Islet precursor cell (in vitro differentiated cells): Measurements from ENCODE around the gene ZHX3.
A peak's percentile ranks its signal among the peaks of the same experiment; 100 is the strongest.

ENCODE experiments used
- DNase-seq: peaks from one replicate; pipeline ENCODE4 v3.0.0-alpha.2; 2018

ZHX3 gene

DNA sequence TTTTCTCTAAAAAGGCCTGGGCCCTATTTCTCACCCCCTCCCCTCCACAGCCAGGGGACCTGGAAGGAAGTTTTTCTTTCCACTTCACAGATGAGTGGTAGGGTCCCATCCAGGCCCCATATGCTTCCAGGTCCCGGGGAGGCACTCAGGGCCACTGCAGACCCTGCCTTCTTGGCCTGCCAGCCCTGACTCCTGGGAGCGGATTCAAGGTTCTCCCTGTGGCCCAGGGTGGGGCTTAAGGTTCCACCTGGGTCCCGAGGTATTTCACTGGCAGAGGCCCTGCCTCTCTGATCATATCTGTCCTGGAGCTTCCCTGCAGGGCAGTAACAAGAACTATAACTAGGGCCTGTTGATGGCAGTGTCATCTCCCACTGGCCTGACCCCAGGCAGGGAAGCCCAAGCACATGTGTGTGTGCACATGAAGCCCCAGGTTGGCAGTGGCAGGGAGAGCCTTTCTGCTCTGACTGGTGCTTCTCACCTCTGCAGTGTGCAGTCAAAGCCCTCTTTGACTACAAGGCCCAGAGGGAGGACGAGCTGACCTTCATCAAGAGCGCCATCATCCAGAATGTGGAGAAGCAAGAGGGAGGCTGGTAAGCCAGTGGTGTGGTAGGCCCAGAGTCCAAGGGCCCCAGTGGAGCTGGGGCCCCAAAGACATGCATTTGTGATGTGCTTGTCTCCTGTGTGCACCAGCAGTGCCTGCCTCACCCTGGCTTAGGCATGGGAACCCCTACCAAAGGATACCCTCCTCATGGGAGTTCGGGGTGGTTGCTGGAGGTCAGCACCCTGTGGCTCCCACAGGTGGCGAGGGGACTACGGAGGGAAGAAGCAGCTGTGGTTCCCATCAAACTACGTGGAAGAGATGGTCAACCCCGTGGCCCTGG, 149.0 kb downstream of the ZHX3 start:
- DNase-seq, result no peak

DNA sequence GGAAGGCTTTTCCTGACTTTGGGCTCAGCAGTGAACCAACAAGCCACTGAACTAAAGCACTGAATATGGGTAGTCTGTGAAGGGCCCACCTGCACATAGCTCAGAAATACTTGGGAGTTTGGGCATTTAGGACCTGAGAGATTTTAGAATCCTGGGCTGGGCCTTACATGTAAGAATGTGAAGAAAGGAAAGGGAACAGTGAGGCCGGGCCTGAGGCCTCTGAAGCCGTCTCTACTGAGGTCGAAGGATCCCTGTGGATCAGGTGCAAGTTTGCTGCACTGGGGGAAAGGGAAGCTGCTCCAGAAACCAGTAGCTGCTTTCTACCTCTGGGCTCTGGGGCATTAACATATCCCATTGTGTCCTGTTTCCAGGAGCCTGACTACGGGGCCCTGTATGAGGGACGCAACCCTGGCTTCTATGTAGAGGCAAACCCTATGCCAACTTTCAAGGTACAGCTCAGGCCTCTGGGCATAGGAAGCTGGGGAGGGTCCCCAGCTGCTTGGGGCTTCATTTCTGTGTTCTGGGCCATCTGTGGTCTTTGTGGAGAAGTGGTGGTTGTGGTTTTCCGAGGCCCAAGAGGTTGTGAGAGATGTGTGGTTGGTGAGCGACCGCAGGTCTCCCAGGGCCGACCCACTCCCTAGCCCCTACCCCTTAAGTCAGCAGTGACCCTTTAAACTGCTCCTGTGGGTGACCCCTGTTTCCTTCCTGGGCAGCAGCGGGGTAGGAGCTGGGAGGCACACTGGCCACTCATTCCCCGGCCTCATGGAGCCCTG, 149.9 kb downstream of the ZHX3 start:
- no peak for DNase-seq

DNA sequence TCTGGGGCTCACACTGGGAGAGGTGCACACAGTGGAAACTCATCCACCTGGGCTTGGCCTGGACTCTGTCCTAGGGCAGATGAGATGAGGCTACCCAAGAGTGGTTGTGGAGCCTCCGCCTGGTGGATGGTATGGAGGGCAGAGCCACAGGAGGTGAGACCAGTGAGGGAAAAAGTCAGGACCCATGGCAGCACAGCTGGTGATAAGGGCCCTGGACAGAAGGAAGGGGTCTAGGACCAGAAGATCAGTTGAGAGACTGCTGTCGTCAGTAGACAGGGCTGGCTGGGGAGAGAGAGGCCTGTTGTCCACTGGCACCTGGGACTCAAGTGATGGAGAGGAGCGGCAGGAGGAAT, 150.4 kb downstream of the ZHX3 start:
- DNase-seq, result no peak

DNA sequence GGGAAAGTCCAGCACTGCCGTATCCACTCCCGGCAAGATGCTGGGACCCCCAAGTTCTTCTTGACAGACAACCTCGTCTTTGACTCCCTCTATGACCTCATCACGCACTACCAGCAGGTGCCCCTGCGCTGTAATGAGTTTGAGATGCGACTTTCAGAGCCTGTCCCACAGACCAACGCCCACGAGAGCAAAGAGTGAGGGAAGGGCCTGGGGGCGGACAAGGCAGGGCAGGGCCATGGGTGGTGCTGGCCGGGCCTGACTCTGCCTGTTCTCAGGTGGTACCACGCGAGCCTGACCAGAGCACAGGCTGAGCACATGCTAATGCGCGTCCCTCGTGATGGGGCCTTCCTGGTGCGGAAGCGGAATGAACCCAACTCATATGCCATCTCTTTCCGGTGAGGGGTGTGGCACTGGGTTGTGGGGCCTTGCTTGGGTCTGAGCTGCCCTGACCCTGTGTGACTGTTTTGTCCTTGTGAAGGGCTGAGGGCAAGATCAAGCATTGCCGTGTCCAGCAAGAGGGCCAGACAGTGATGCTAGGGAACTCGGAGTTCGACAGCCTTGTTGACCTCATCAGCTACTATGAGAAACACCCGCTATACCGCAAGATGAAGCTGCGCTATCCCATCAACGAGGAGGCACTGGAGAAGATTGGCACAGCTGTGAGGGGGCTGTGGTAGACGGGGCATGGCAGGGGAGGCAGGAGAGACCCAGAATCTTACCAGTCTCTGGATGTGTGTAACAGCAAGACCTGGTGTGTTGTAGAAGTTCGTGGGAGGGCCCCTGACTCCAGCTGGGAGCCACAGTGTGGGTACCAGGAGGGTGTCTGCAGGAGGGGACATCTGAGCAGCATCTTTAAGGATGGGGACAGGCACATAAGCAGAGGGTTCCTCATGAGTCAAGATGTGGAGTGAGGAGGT, 151.1 kb downstream of the ZHX3 start:
- no peak for DNase-seq

DNA sequence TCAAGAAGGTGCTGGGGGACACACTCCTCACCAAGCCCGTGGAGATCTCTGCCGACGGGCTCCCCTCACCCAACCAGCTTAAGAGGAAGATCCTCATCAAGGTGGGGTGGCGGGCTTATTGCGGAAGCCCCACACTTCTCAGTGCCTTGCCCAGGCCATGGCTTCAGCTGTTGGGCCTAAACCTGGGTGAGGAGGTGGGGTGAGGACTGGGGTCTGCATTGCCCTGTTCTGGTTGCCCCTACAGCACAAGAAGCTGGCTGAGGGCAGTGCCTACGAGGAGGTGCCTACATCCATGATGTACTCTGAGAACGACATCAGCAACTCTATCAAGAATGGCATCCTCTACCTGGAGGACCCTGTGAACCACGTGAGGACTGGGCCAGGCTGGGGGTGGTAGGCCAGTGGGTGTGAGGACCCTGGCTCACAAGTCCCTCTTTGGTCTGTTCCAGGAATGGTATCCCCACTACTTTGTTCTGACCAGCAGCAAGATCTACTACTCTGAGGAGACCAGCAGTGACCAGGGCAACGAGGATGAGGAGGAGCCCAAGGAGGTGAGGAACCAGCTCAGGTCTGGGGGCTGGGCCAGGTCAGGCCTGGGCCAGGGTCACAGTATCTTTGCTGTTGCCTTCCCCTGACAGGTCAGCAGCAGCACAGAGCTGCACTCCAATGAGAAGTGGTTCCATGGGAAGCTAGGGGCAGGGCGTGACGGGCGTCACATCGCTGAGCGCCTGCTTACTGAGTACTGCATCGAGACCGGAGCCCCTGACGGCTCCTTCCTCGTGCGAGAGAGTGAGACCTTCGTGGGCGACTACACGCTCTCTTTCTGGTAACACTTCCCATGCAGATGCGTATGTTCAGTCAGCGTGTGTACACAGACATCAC, 152.3 kb downstream of the ZHX3 start:
- no peak for DNase-seq

DNA sequence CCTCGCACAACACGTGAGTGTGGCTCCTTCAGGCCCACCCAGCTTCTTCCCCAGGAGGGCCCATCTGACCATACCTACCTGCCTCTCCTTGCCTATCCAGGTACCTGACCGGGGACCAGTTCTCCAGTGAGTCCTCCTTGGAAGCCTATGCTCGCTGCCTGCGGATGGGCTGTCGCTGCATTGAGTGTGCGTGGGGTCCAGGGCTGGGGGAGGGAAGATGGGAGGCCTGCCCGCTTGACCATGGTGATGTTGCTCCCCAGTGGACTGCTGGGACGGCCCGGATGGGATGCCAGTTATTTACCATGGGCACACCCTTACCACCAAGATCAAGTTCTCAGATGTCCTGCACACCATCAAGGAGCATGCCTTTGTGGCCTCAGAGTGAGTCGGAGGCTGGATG, 153.7 kb downstream of the ZHX3 start:
- DNase-seq, result no peak

DNA sequence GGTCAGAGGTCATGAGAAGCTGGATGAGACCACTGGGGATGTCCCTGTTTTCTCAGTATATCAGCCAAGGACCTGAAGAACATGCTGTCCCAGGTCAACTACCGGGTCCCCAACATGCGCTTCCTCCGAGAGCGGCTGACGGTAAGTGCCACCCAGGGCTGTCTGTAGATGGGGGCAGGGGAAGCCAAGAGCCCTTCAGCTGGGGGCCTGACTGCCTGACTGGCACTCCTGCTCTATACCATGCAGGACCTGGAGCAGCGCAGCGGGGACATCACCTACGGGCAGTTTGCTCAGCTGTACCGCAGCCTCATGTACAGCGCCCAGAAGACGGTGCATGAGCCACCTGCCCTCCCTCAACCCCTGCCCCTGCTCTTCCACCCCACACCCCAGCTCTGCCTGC, 155.1 kb downstream of the ZHX3 start:
- no peak for DNase-seq

DNA sequence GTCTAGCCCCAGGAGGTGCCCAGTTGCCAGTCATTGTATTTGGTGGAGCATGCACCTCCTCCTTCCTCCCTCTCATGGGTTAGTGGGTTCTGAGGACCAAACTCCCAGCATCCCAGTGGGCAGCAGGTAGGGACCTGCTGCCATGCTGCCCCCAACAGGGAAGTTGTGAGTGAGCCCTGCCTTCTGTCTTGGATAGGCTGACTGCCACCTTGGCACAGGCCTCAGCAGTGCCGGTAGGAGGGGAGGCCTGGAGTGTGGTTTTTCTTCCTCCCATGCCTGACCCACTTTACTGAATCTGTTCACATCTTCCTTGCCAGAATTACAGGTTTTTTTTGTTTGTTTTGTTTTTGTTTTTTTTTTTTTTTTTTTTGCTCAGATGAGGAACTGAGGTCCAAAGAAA, 155.6 kb downstream of the ZHX3 start:
- no peak for DNase-seq

DNA sequence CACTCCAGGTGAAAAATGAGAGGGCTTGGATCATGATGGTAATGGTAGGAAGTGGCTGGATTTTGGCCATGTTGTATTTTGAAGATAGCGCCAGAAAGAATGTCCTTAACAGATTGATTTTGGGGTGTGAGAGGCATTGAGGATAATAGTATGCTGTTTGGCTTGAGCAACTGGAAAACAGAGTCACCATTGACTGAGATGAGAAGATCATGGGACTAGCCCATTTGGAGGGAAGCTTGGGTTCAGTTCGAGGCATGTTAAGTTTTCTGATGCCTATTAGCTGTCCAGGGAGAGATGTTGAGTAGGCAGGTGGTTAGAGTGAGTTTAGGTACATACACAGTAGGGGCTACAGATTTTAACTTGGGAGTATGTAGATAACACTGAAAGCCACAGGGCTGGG, 156.8 kb downstream of the ZHX3 start:
- DNase-seq, result no peak

DNA sequence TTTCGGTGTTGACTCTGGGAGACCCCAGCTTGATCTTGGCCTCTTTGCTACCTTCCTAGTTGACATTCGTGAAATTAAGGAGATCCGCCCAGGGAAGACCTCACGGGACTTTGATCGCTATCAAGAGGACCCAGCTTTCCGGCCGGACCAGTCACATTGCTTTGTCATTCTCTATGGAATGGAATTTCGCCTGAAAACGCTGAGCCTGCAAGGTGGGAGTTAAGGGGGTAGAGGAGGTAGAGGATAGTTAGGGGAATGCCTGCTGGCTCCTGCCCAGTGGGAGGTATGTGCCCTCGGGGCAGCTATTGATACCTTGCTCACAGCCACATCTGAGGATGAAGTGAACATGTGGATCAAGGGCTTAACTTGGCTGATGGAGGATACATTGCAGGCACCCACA, 158.0 kb downstream of the ZHX3 start:
- peak; percentile 78 for DNase-seq

DNA sequence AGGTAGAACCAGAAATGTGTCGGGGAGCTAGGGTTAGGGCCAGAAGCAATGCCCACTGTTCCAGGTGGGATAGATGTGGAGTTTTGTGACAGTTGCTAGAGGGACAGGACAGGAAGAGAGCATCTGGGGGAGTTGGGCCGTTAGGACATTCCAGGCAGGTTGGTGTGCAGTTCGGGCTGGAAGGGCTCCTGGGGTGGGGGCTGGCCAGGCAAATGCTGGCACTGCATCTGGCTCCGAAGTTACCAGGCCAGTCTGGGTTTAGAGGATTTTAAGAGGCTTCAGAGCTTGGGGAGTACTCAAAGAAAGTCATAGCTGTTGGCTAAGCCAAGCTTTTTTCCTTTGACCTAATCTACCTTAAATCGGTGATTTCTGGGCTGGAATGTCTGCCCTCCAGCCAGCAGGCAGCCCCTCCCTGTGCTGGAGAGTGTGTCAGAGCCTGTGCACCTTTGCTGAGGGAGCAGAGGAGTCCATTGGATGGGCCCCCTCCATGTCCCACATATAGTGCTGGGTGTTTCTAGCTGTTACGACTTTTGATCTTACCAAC, 159.4 kb downstream of the ZHX3 start:
- peak; percentile 67 for DNase-seq

DNA sequence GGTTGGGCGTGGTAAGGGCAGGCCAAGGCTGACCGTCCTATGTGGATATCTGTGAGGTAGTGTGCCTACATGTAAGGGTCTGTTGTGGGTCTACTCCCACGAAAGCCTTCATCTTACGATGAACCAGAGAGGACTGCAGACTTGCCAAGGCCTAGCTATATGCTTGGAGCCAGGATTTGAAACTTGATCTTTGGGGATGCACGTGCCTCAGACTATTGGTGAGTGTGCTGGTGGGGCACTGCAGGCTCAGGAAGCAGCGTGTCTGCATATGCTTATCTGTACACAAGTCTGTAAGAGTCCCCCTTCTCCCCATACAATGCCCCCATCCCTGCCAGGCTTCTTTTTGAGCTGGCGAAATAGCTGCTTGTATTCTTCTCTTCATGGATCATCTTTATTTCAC, 162.3 kb downstream of the ZHX3 start:
- no peak for DNase-seq

DNA sequence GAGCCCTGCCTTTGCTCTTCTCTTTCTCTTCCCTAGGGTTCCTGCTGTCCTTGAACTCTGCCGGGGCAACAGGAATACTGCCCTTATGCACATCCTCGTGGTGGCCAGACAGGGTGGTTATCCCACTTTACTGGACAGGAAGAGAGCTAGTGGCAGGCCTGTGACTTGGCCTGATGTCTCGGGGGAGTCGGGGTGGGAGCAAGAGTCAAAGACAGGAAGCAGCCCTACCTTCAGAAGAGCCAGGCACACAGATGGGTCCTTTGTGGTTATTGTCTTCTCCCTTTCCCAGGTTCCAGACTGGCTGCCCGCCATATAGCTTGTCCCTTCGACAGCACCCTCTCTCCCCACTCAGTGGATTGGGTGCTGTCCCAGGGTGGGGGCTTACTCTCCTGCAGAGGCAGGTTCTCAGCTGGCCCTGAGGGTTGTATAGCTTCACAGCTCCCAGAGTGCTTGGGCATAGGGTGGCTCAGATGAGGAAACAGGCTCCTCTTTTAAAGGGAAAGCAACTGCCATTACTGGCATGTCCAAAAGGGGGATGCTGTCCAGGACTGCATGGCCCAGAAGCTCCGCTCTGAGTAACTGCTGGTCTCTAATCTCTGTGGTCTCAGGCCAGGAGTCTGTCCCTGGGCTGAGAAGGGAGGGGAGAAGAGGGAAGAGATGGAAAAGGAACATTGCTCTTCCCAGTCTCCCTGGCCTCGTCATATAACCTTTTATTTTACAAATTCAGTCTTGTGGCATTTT, 162.9 kb downstream of the ZHX3 start:
- no peak for DNase-seq

DNA sequence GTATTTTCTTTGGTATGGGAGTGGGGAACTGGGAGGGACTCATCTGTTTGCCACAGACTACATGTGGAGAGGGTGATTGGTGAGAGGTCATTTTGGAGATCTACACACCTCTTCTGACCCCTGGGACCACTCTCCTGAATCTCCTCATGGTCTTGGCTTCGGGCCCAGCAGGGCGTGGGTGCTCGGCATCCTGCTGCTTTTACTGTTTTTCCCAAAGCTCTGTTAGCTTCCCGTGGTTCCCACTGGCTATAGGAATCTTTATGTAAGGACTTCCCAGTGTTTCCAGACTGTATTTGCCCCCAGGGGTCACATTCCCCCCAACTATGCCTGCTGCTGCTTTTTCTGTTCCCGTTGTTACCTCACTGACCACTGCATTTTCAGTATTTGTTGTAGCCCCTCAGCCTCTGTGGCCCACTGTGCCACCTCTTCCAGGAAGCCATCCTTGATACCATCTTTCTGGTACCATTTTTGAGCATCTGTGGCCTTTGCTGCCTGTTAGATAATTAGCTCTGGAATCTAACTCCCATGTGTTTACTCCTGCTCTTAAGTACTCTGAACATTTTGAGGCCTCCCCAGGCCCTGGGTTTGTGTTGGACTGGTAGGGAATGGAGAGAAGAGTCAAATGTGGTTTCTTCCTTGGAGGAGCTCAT, 165.3 kb downstream of the ZHX3 start:
- no peak for DNase-seq

DNA sequence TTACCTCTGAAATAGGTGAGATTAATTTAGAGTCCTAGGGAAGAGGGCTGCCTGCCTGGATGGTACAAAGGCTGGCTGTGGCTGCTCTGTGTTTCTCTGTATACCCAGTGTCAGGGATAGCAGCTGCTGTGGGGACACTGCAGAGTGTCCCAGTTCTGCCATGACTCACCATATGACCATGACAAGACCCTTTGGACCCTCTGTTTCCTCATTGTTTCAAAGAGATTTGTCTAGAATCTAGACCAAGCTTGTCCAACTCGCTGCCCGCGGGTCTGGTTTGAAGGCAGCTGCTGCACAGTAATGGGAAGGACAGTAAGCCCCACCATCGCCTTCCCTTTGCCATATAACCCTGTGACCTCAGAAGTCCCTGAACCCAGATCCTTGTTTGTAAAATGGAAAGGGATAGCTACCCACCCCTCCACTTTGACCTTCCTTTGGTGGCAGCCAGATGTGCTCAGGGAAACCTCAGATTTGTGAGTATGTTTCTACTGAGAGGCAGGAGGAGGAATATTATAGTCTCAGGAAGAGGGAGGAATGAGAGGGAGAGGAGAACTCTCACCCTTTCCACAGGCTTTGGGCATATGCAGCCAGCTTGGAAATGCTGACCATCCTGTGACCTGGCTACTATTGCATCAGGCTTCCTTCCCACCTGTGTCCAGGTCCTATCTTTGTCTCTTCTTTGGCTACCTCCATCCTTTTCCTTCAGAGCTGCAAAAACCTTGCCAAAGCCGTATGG, 166.2 kb downstream of the ZHX3 start:
- DNase-seq, result no peak

DNA sequence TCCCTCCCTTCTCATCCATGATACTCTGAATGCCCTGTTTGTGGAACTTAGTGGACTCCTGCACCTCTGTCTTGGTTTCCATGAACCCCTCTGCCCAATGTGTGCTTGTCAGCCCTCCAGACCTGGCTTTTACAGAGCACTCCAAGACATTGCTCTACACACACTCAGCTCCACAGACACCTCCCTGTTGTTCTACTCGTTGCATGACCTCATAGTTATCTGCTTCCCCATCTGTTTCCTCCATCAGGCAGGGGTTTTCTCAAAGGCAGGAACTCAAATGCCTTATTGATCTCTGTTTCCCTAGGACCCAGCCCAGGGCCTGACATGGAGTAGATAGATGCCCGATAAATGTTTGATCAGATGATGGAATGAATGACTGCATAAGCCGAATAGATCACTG, 166.9 kb downstream of the ZHX3 start:
- DNase-seq, result no peak

DNA sequence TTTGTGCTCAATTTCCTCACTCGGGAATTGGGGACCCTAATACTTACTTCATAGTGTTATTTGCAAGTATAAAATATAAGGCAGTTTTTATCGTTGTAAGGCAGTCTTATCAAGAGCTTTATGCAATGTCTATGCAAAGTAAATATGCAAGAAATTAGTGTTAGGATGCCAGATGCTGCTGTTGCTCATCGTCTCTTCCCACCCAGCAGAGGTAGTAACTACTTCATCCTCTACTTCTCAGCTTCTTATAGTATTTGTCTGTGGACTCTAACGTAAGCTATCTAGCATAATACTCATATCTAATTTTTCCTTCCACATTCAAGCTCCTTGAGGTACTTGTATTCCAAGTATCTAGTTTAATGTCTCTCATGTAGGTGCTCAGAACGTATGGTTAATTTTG, 168.6 kb downstream of the ZHX3 start:
- DNase-seq, result no peak

DNA sequence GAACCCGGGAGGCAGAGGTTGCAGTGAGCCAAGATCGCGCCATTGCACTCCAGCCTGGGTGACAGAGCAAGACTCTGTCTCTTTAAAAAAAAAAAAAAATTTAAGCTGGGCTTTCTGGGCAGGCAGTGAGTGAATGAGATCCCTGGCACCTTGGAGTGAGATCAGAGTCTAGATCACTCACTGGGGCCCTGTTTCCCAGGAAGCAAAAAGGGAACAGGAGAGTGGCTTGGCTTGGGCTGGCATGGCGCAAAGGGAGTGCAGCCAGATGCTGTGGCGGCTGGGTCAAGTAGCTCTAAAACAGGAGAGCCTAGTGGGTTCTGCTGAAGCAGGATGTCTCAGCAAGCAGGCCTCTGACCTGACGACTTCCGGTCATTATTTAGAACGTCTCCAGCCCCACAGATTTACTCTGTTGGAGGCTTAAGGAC, 169.8 kb downstream of the ZHX3 start:
- no peak for DNase-seq

DNA sequence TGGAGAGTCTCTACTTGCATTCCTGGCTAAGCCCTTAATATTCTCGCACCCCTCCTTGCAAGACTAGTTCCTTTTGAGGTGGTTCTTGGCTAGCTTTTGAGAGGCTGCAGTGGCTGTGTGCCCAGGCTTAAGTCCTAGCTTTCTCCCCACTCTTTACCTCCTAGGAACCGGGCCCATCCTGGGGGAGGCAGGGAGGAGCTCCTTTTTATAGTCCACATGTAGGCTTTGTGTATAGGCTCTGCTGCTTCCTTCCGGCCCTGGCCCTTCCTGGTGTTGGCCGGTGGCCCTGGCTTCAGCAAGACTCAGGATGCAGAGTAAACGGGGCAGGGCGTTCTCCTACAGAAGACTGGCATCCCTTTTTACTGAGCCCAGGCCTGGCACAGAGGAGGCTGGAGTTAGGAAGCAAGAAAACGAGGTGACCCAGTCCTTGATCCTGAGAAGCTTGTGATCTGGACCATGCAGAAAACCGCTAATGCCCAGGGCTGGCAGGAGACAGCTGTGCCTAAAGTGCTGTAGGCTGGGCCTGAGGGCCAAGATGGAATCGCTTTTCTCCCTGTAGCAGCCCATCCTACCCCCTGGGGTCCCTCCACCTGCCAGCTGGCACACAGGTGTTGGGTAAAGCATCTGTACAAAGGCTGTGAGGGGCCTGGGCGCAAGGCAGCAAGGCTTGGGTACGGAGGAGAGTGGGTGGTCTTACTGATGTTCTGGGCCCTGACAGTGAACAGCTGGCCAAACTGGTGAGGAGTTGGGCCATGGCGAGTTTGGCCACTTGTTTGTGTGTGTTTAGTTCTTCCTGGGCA, 171.5 kb downstream of the ZHX3 start:
- DNase-seq, result no peak
